Trophoblast cell (in vitro differentiated cells and primary cell): ENCODE measurements around the gene CCDC71.

Experiments used
- DNase-seq, 2 donors: peaks; one replicate each; pipeline ENCODE4 v3.0.0-alpha.2; 2016
- H2AFZ ChIP-seq: 2 replicates; pipeline ENCODE4 v1.6.1; 2013; ENCODE audit warnings: low read length, moderate library complexity, mild to moderate bottlenecking; ENCODE audit not compliant: insufficient read depth, poor library complexity
- H2AK5ac ChIP-seq: 2 replicates; pipeline ENCODE4 v1.6.1; 2013; ENCODE audit warnings: mild to moderate bottlenecking, low read length
- H2BK120ac ChIP-seq: 2 replicates; pipeline ENCODE4 v1.6.1; 2013; ENCODE audit warnings: low read length, mild to moderate bottlenecking, moderate library complexity; ENCODE audit not compliant: insufficient read depth, poor library complexity
- H2BK12ac ChIP-seq: 2 replicates; pipeline ENCODE4 v1.6.1; 2013; ENCODE audit warnings: mild to moderate bottlenecking, low read length, moderate library complexity
- H2BK5ac ChIP-seq: 2 replicates; pipeline ENCODE4 v1.6.1; 2013; ENCODE audit warnings: low read length, low read depth, moderate library complexity, mild to moderate bottlenecking; ENCODE audit not compliant: poor library complexity
- H3K14ac ChIP-seq: 2 replicates; pipeline ENCODE4 v1.6.1; 2013; ENCODE audit warnings: mild to moderate bottlenecking, low read length
- H3K18ac ChIP-seq: 2 replicates; pipeline ENCODE4 v1.6.1; 2013; ENCODE audit warnings: mild to moderate bottlenecking, low read length
- H3K23ac ChIP-seq: 2 replicates; pipeline ENCODE4 v1.6.1; 2013; ENCODE audit warnings: low read length
- H3K27ac ChIP-seq: 2 replicates; pipeline ENCODE4 v1.5.1; 2013; ENCODE audit warnings: low read depth, mild to moderate bottlenecking, inconsistent platforms, low read length, moderate library complexity
- H3K27me3 ChIP-seq: 2 replicates; pipeline ENCODE4 v1.6.1; 2013; ENCODE audit warnings: inconsistent platforms, mild to moderate bottlenecking, low read length, moderate library complexity; ENCODE audit not compliant: insufficient read depth
- H3K36me3 ChIP-seq, 2 experiments: 1 replicate in 1 of 2; 2 replicates in 1 of 2; pipeline ENCODE4 v1.6.1; 2013; ENCODE audit warnings: low read length in 2 of 2, mild to moderate bottlenecking in 2 of 2, moderate library complexity in 1 of 2; ENCODE audit not compliant: insufficient read depth in 2 of 2, control insufficient read depth in 1 of 2
- H3K4ac ChIP-seq: 2 replicates; pipeline ENCODE4 v1.6.1; 2013; ENCODE audit warnings: low read depth, mild to moderate bottlenecking, low read length, moderate library complexity
- H3K4me1 ChIP-seq, 2 experiments: 1 replicate in 1 of 2; 2 replicates in 1 of 2; pipeline ENCODE4 v1.6.1; 2013; ENCODE audit warnings: low read length in 2 of 2, mild to moderate bottlenecking in 2 of 2, moderate library complexity in 1 of 2; ENCODE audit not compliant: insufficient read depth in 2 of 2, control insufficient read depth in 1 of 2
- H3K4me2 ChIP-seq: 2 replicates; pipeline ENCODE4 v1.6.1; 2013; ENCODE audit warnings: inconsistent platforms, mild to moderate bottlenecking, low read length, moderate library complexity
- H3K4me3 ChIP-seq: 2 replicates; pipeline ENCODE4 v1.5.1; 2013; ENCODE audit warnings: mild to moderate bottlenecking, low read depth, low read length, inconsistent platforms
- H3K79me1 ChIP-seq: one replicate; pipeline ENCODE4 v1.6.1; 2013; ENCODE audit warnings: low read length
- H3K79me2 ChIP-seq: 2 replicates; pipeline ENCODE4 v1.6.1; 2013; ENCODE audit warnings: low read length, mild to moderate bottlenecking; ENCODE audit not compliant: control insufficient read depth, insufficient read depth, poor library complexity
- H3K9ac ChIP-seq: 2 replicates; pipeline ENCODE4 v1.6.1; 2013; ENCODE audit warnings: mild to moderate bottlenecking, low read length
- H3K9me3 ChIP-seq: 2 replicates; pipeline ENCODE4 v1.6.1; 2013; ENCODE audit warnings: low read depth, mild to moderate bottlenecking, control low read depth, inconsistent platforms, low read length; ENCODE audit not compliant: insufficient read depth
- H4K12ac ChIP-seq: 2 replicates; pipeline ENCODE4 v1.6.1; 2013; ENCODE audit warnings: low read depth, mild to moderate bottlenecking, low read length, moderate library complexity
- H4K8ac ChIP-seq: 2 replicates; pipeline ENCODE4 v1.6.1; 2013; ENCODE audit warnings: low read depth, mild to moderate bottlenecking, low read length, moderate library complexity
- H4K91ac ChIP-seq: one replicate; pipeline ENCODE4 v1.6.1; 2013; ENCODE audit warnings: low read depth, mild to moderate bottlenecking, low read length, moderate library complexity
- WGBS: extraction: QIAGEN DNeasy Blood & Tissue Kit; methylation state at CpG from one replicate; pipeline ENCODE4 v1.1.7; 2013; ENCODE audit warnings: missing lambda C conversion rate; ENCODE audit not compliant: insufficient read length, insufficient coverage; ENCODE audit errors: extremely low coverage; 5-methylcytosine and 5-hydroxymethylcytosine counted together

CCDC71 gene

GRCh38 chr3:49162751-49163419 lies 3.2 kb downstream of the CCDC71 start:
- Histone ChIP-seq H3K14ac (no peak overlapping the region), H4K12ac (no peak overlapping the region), H3K4me3 (no peak overlapping the region), H2AFZ (no peak overlapping the region), H3K23ac (no peak overlapping the region), H2BK12ac (no peak overlapping the region), H3K79me2 (peaks cover 3% of the 10 kb centered on the region), H3K18ac (no peak overlapping the region), H3K27me3 (no peaks in the 10 kb centered on the region), H3K79me1 (peaks cover 9% of the 10 kb centered on the region), H3K4me2 (no peak overlapping the region), H3K9ac (no peak overlapping the region), H4K8ac (no peak overlapping the region), H3K9me3 (peaks cover 10% of the 10 kb centered on the region), H2AK5ac (no peak overlapping the region), H3K4me1 (peaks cover 7 to 10% of the 10 kb centered on the region in 2 experiments), H2BK120ac (no peak overlapping the region), H2BK5ac (no peak overlapping the region), H4K91ac (no peak overlapping the region), H3K36me3 (peaks cover 19% of the 10 kb centered on the region in 2 experiments), H3K4ac (no peak overlapping the region), H3K27ac (no peak overlapping the region)
- no CpG with 5 or more reads among the region's 21 CpGs for WGBS
- DNase-seq, result no peak

GRCh38 chr3:49161808-49162530 lies 4.2 kb downstream of the CCDC71 start:
- H3K9ac ChIP-seq, result no peak overlapping the region
- no peak overlapping the region for H2AK5ac ChIP-seq
- peaks cover 9% of the 10 kb centered on the region for H3K79me1 ChIP-seq
- H2BK5ac ChIP-seq, result no peak overlapping the region
- no peaks in the 10 kb centered on the region for H3K27me3 ChIP-seq
- no peak overlapping the region for H3K4me2 ChIP-seq
- peaks cover 9% of the 10 kb centered on the region for H3K9me3 ChIP-seq
- H3K27ac ChIP-seq, result no peak overlapping the region
- peaks cover 7 to 10% of the 10 kb centered on the region in 2 experiments for H3K4me1 ChIP-seq
- no peak overlapping the region for H4K8ac ChIP-seq
- H3K23ac ChIP-seq, result no peak overlapping the region
- H2AFZ ChIP-seq, result no peak overlapping the region
- H2BK12ac ChIP-seq, result no peak overlapping the region
- no peak overlapping the region for H4K12ac ChIP-seq
- no peak for DNase-seq
- H2BK120ac ChIP-seq, result no peak overlapping the region
- no peak overlapping the region for H3K18ac ChIP-seq
- H3K36me3 ChIP-seq, result peaks cover 19% of the 10 kb centered on the region in 2 experiments
- no peak overlapping the region for H3K14ac ChIP-seq
- peaks cover 3% of the 10 kb centered on the region for H3K79me2 ChIP-seq
- H4K91ac ChIP-seq, result no peak overlapping the region
- WGBS, result no CpG with 5 or more reads among the region's 3 CpGs
- H3K4ac ChIP-seq, result no peak overlapping the region
- H3K4me3 ChIP-seq, result no peak overlapping the region

- H4K8ac ChIP-seq, result no peak overlapping the region
- no peak for DNase-seq
- H3K18ac ChIP-seq, result no peak overlapping the region
- peaks cover 4 to 7% of the 10 kb centered on the region in 2 experiments for H3K4me1 ChIP-seq
- no peak overlapping the region for H2BK5ac ChIP-seq
- H2AK5ac ChIP-seq, result no peak overlapping the region
- H3K4me3 ChIP-seq, result no peak overlapping the region
- H2AFZ ChIP-seq, result no peak overlapping the region
- H2BK120ac ChIP-seq, result no peak overlapping the region
- no peak overlapping the region for H3K4ac ChIP-seq
- peaks cover 6% of the 10 kb centered on the region for H3K79me1 ChIP-seq
- H2BK12ac ChIP-seq, result no peak overlapping the region
- no peak overlapping the region for H3K14ac ChIP-seq
- no peak overlapping the region for H4K12ac ChIP-seq
- no peak overlapping the region for H3K9ac ChIP-seq
- H3K79me2 ChIP-seq, result peaks cover 3% of the 10 kb centered on the region
- no peak overlapping the region for H3K27ac ChIP-seq
- H3K36me3 ChIP-seq, result peaks cover 19% of the 10 kb centered on the region in 2 experiments
- WGBS, result no CpG with 5 or more reads among the region's 2 CpGs
- H3K4me2 ChIP-seq, result no peak overlapping the region
- no peaks in the 10 kb centered on the region for H3K27me3 ChIP-seq
- peaks cover 2% of the 10 kb centered on the region for H3K9me3 ChIP-seq
- H4K91ac ChIP-seq, result no peak overlapping the region
- no peak overlapping the region for H3K23ac ChIP-seq
Measured at GRCh38 chr3:49161197-49161596, 4.9 kb downstream of the CCDC71 start.

DNA sequence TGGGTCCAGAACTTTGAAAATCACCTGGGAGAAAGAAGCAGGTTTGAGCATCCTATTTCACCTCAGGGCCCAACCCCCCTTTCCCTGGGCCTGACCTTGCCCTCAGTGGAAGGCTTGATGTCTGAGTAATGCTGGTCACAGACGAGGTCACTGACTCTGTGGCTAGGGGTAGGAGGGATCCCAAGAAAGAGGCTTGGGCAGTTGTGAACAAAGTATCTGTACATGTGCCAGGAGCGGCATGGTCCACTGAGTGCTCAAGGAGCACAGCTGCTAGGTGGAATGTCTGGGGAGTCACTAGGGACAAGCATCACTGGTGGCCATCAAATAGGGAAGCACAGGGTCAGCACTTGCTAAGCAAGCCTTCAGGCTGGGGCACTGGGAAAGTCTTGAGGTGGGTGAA lies 7.3 kb downstream of the CCDC71 start:
- H4K12ac ChIP-seq, result no peak overlapping the region
- H2BK12ac ChIP-seq, result no peak overlapping the region

More for the DNA sequence above, 7.3 kb downstream of the CCDC71 start:
- Histone ChIP-seq H2BK120ac (no peak overlapping the region), H2BK5ac (no peak overlapping the region), H2AFZ (no peak overlapping the region), H3K9ac (no peak overlapping the region), H3K4me2 (no peak overlapping the region), H3K18ac (no peak overlapping the region), H3K9me3 (peaks cover 2% of the 10 kb centered on the region), H3K79me1 (no peaks in the 10 kb centered on the region), H3K4ac (no peak overlapping the region), H3K23ac (no peak overlapping the region), H4K91ac (no peak overlapping the region), H3K14ac (no peak overlapping the region), H4K8ac (no peak overlapping the region), H3K4me3 (no peak overlapping the region), H3K27ac (no peak overlapping the region), H3K4me1 (no peaks in the 10 kb centered on the region), H3K79me2 (no peaks in the 10 kb centered on the region), H3K36me3 (peaks cover 15% of the 10 kb centered on the region in 2 experiments), H3K27me3 (no peaks in the 10 kb centered on the region), H2AK5ac (no peak overlapping the region)
- WGBS, result no CpG with 5 or more reads among the region's 2 CpGs
- DNase-seq, result no peak
